ENCODE measurements around the gene STX8.
"Not testable (repeated sequence)": the region's sequence is repeated elsewhere in the genome, so short reads cannot be mapped to it uniquely, and the experiment has no call there.

The STX8 gene

GRCh38 chr17:9261081-9262012 is 314.3 kb downstream of the STX8 start:
- no peak for DNase-seq (ENCODE audit: low spot score)

GRCh38 chr17:9259419-9259818 is 316.2 kb downstream of the STX8 start:
- DNase-seq (ENCODE audit: low spot score) = no peak

GRCh38 chr17:9258115-9259015 is 317.3 kb downstream of the STX8 start:
- DNase-seq (ENCODE audit: low spot score) = no peak

- not testable (repeated sequence) for DNase-seq (ENCODE audit: low spot score)
These were observed 318.0 kb downstream of the STX8 start for GRCh38 chr17:9257630-9257965.

- DNase-seq (ENCODE audit: low spot score) = no peak
These were observed 318.6 kb downstream of the STX8 start for GRCh38 chr17:9256751-9257629.

- no peak for DNase-seq (ENCODE audit: low spot score)
These were observed 319.3 kb downstream of the STX8 start for GRCh38 chr17:9256361-9256750.

- no peak for DNase-seq (ENCODE audit: low spot score)
These were observed 319.8 kb downstream of the STX8 start for GRCh38 chr17:9255833-9256232.

GRCh38 chr17:9254841-9255240 is 320.8 kb downstream of the STX8 start:
- DNase-seq (ENCODE audit: low spot score) = no peak

GRCh38 chr17:9253308-9253707 is 322.3 kb downstream of the STX8 start:
- DNase-seq (ENCODE audit: low spot score) = no peak

- no peak for DNase-seq (ENCODE audit: low spot score)
These were observed 324.3 kb downstream of the STX8 start for GRCh38 chr17:9251273-9251672.

- no peak for DNase-seq (ENCODE audit: low spot score)
These were observed 326.2 kb downstream of the STX8 start for GRCh38 chr17:9249245-9249953.

GRCh38 chr17:9247401-9247938 is 328.1 kb downstream of the STX8 start:
- DNase-seq (ENCODE audit: low spot score) = peak; percentile 71

GRCh38 chr17:9244066-9245052 is 331.3 kb downstream of the STX8 start:
- no peak for DNase-seq (ENCODE audit: low spot score)

- DNase-seq (ENCODE audit: low spot score) = no peak
These were observed 332.6 kb downstream of the STX8 start for GRCh38 chr17:9242983-9243382.

GRCh38 chr17:9242497-9242881 is 333.1 kb downstream of the STX8 start:
- no peak for DNase-seq (ENCODE audit: low spot score)

- no peak for DNase-seq (ENCODE audit: low spot score)
These were observed 333.7 kb downstream of the STX8 start for GRCh38 chr17:9241774-9242496.

GRCh38 chr17:9241371-9241712 is 334.3 kb downstream of the STX8 start:
- peak; percentile 79 for DNase-seq (ENCODE audit: low spot score)

- peak; percentile 77 for DNase-seq (ENCODE audit: low spot score)
These were observed 334.8 kb downstream of the STX8 start for GRCh38 chr17:9240659-9241370.

Measured in globus pallidus (tissue), 1 donor.